H1 (cell line): ENCODE results near the gene LIN54. TPM values are rescaled to one million over a fixed set of nuclear protein-coding genes. Genes with fewer than 3 reads are reported as not detected.

Source experiments
- CEBPB ChIP-seq: IDR thresholded peaks from 2 replicates; pipeline ENCODE4 v1.6.1; 2012; ENCODE audit warnings: low read depth, low read length
- RAD21 ChIP-seq, 2 experiments: IDR thresholded peaks in 1 of 2; conservative IDR thresholded peaks in 1 of 2; 2 replicates each; pipeline ENCODE4 v1.6.1; 2011; ENCODE audit warnings: low read depth in 2 of 2, low read length in 2 of 2, improper control_type of control experiment in 1 of 2, inconsistent platforms in 1 of 2, mild to moderate bottlenecking in 1 of 2, moderate library complexity in 1 of 2
- polyA plus RNA-seq, 7 experiments: library from polyadenylated mRNA; depleted of rRNA in 3 of 7; stranded (reverse) in 5 of 7; unstranded in 2 of 7; fragments of >200 nt in 5 of 7; fragments of 200-250 nt in 2 of 7; gene quantifications; 1 replicate in 5 of 7; 2 replicates in 1 of 7; 4 replicates in 1 of 7; pipeline versions ENCODE4 v1.2.1 to v1.2.3, GENCODE V29; 2011 to 2013; ENCODE audit warnings: missing spikeins in 2 of 7, mixed read lengths in 2 of 7
- total RNA-seq: library from RNA; stranded (reverse); fragmentation: NEBNext Ultra II Directional; extraction: Animal tissue kit (Norgen Biotek cat#: 25700); gene quantifications from 2 replicates; pipeline ENCODE4 v1.2.1, GENCODE V29; 2021

Gene LIN54
- total and polyA plus RNA-seq, 2 of the 8 experiments (the other 6 are each of a cell fraction or from before 2014, with no cell fraction given), result 5.7 to 11.1 TPM

DNA sequence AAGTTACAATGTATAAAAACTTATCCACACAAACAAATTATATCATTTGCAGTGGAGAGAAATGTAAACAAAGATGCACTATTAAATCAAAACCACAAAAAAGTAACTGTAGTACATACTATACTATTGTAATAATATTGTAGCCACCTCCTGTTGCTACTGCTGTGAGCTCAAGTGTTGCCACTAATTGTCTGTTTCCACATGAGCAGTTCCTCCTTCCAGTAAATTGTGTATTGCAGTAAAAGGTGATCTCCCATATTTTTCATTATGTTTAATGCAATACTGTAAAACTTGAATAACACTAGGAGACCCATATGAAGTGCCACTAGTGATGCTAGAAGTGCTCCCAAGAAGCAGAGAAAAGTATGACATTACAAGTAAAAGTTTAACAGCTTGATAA is 11.7 kb downstream of the LIN54 start (continued):
- no peak for TF ChIP-seq CEBPB
- no peak for TF ChIP-seq RAD21 (IDR thresholded peaks at IDR 0.05 in 1 of 2, conservative IDR thresholded peaks at IDR 0.05 in 1 of 2; ENCODE audit: low read depth in 2 of 2, low read length in 2 of 2)
